Immature natural killer cell (primary cell): ENCODE results near the gene TEX54. TPM values are rescaled to one million over a fixed set of nuclear protein-coding genes. Genes with fewer than 3 reads are reported as not detected.
A peak's percentile ranks its signal among the peaks of the same experiment; 100 is the strongest.

Experiments used
- DNase-seq, 3 donors: peaks; one replicate each; pipeline ENCODE4 v3.0.0; 2022; ENCODE audit warnings: mixed read lengths in 1 of 3
- H3K27ac Mint-ChIP-seq, 6 donors: one replicate each; pipeline ENCODE4 v1.8.0; 2020; ENCODE audit warnings: mixed read lengths in 6 of 6, mild to moderate bottlenecking in 5 of 6, inconsistent platforms in 4 of 6, moderate library complexity in 3 of 6
- H3K27me3 Mint-ChIP-seq, 3 donors: one replicate each; pipeline ENCODE4 v1.8.0; 2020 to 2021; ENCODE audit warnings: low read depth in 3 of 3, mild to moderate bottlenecking in 3 of 3, mixed read lengths in 3 of 3, moderate library complexity in 3 of 3, inconsistent platforms in 1 of 3
- H3K36me3 Mint-ChIP-seq, 3 donors: one replicate each; pipeline ENCODE4 v1.8.0; 2020; ENCODE audit warnings: mixed read lengths in 3 of 3, inconsistent platforms in 2 of 3, mild to moderate bottlenecking in 2 of 3
- H3K4me1 Mint-ChIP-seq, 2 donors: one replicate each; pipeline ENCODE4 v1.8.0; 2020; ENCODE audit warnings: inconsistent platforms in 2 of 2, mild to moderate bottlenecking in 2 of 2, mixed read lengths in 2 of 2, moderate library complexity in 1 of 2
- H3K4me3 Mint-ChIP-seq, 5 donors: one replicate each; pipeline ENCODE4 v1.8.0; 2020; ENCODE audit warnings: mild to moderate bottlenecking in 5 of 5, mixed read lengths in 5 of 5, inconsistent platforms in 3 of 5, moderate library complexity in 3 of 5
- H3K9me3 Mint-ChIP-seq, 6 donors: one replicate each; pipeline ENCODE4 v1.8.0; 2020; ENCODE audit warnings: mild to moderate bottlenecking in 6 of 6, mixed read lengths in 6 of 6, inconsistent platforms in 4 of 6, moderate library complexity in 3 of 6
- polyA plus RNA-seq, 3 donors: library from polyadenylated mRNA; unstranded; fragments of 300-500 nt; fragmentation: Illumina TruSeq; gene quantifications; one replicate each; pipeline ENCODE4 v1.2.3, GENCODE V29; 2021

TEX54 gene
- 1 to 10 TPM in 2 of 3 donors, not detected in 1; 2.0 to 3.1 TPM for polyA plus RNA-seq

DNA sequence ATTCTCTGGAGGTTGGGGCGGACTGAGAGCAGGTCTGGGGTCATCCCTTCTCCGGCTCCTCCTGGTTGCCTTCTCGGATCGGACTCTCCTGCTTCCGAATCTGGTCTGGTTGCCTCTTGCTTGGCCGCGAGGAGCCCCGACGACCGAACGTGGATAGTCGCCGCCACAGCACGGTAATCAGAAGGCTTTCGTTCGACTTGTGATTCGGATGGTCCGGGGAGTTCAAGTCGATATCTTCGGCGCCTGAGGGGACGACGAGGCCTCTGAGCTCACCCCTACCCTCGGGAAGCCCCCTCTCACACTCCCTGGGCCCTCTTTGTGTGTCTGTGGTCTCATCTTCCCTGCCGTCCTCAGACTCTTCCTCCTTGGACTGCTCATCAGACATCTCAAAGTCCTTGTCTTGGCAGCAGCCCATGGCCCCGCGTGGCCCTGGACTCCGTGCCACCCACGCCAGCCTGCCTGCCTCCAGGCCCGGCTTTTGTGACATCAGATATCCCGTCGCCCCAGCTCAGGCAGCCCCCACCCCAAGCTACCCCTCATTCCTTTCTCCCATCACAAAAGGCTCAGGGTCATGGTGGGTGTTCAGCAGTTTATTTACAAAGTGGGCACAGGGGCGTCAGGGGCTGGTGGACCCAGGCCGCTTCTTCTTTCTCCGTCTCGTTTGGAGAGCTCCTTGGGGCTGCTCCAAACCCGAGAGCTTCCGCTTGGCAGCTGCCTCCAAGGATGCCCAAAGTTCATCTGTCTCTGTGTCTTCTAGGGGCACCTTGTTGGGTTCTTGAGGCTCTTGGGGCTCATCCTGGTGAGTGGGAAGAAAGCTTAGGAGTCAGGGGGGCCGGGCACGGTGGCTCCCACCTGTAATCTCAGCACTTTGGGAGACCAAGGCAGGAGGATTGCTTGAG, at the start of gene TEX54:
TEX54 (minus strand) TSS at position 506 of the 899 bp plus-strand sequence.
- peaks cover 5 to 10% (median 8%) of the 10 kb centered on the region in 3 donors for H3K27me3 Mint-ChIP-seq
- H3K36me3 Mint-ChIP-seq, result peaks cover 2 to 15% (median 4%) of the 10 kb centered on the region in 3 donors
- peak within 1 kb of the TSS; percentile 95 to 100 (median 98) for H3K27ac Mint-ChIP-seq
- H3K4me1 Mint-ChIP-seq, result peaks cover 34 to 51% of the 10 kb centered on the region in 2 donors
- no peak for DNase-seq
- peak within 1 kb of the TSS; percentile 93 to 97 (median 95) for H3K4me3 Mint-ChIP-seq
- H3K9me3 Mint-ChIP-seq, result no peaks in the 10 kb centered on the region

GRCh38 chr11:62882431-62882749, 49.7 kb upstream of the TEX54 start:
- DNase-seq, result no peak
- Mint-ChIP-seq H3K36me3 (peaks cover 22 to 38% (median 27%) of the 10 kb centered on the region in 3 donors), H3K4me3 (peak overlapping the region; percentile 100), H3K27me3 (peaks cover 7 to 9% (median 8%) of the 10 kb centered on the region in 3 donors), H3K4me1 (peaks cover 47 to 60% of the 10 kb centered on the region in 2 donors), H3K27ac (peak overlapping the region; percentile 95 to 100 (median 99)), H3K9me3 (no peaks in the 10 kb centered on the region)

DNA sequence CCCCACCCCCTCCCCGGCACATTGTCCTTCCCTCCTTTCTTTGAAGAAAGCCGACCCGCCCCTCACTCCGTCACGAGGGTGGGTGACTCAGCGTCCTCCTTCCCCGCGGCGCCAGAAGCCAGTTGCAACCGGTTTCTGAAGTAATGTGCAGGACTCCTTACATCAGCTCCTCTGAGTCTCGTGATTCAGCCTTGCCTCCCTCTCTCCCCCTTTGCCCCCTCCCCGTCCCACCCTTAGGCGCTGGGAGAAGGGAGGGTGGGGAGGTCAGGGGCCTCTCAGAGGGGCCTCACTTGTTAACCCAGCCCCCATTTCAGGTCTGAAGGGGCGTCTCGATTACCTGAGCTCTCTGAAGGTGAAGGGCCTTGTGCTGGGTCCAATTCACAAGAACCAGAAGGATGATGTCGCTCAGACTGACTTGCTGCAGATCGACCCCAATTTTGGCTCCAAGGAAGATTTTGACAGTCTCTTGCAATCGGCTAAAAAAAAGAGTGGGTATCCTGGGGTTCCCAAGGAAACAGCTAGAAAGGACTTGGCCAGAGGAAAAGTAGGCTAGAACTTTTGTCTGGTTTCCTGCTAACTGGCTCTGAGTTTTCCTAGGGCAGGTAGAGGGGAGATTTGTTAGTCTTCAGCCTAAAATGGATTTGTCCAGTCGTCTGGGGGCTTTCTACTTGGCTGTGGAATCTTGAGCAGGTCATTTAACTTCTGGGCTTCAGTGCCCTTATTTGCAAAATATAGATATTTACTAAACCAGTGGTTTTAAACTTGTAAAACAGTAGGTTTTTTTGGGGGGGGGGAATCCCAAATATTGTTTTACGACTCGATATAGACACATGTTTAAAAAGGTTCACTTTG, 49.2 kb upstream of the TEX54 start:
- Mint-ChIP-seq H3K9me3 (no peaks in the 10 kb centered on the region), H3K4me3 (peak overlapping the region; percentile 100), H3K36me3 (peaks cover 22 to 32% (median 23%) of the 10 kb centered on the region in 3 donors), H3K27me3 (peaks cover 7 to 9% (median 8%) of the 10 kb centered on the region in 3 donors), H3K4me1 (peaks cover 47 to 60% of the 10 kb centered on the region in 2 donors), H3K27ac (peak overlapping the region; percentile 95 to 100 (median 99))
- DNase-seq, result peak; percentile 84 to 87 (median 84)

DNA sequence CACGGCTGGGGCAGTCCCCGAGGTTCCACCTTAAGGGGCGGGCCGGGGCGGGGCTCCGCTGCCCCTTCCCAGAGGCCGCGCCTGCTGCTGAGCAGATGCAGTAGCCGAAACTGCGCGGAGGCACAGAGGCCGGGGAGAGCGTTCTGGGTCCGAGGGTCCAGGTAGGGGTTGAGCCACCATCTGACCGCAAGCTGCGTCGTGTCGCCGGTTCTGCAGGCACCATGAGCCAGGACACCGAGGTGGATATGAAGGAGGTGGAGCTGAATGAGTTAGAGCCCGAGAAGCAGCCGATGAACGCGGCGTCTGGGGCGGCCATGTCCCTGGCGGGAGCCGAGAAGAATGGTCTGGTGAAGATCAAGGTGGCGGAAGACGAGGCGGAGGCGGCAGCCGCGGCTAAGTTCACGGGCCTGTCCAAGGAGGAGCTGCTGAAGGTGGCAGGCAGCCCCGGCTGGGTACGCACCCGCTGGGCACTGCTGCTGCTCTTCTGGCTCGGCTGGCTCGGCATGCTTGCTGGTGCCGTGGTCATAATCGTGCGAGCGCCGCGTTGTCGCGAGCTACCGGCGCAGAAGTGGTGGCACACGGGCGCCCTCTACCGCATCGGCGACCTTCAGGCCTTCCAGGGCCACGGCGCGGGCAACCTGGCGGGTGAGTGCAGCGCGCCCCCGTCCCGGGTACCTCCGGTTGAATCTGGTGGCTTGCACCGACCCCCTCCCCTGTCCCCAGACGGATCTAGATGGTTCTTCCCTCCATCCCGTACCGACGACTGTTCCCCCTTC, 48.4 kb upstream of the TEX54 start, which contains the start of gene SLC3A2:
SLC3A2 (plus strand) TSS at position 94 of the 776 bp plus-strand sequence; CDS start at position 222, 128 bp downstream.
- Mint-ChIP-seq H3K4me3 (peak within 1 kb of the TSS; percentile 100), H3K4me1 (peaks cover 47 to 60% of the 10 kb centered on the region in 2 donors), H3K27me3 (peaks cover 7 to 9% (median 8%) of the 10 kb centered on the region in 3 donors), H3K9me3 (no peaks in the 10 kb centered on the region), H3K36me3 (peaks cover 22 to 32% (median 23%) of the 10 kb centered on the region in 3 donors), H3K27ac (peak within 1 kb of the TSS; percentile 95 to 100 (median 99))
- DNase-seq, result peak; percentile 82 to 86 (median 85)

DNA sequence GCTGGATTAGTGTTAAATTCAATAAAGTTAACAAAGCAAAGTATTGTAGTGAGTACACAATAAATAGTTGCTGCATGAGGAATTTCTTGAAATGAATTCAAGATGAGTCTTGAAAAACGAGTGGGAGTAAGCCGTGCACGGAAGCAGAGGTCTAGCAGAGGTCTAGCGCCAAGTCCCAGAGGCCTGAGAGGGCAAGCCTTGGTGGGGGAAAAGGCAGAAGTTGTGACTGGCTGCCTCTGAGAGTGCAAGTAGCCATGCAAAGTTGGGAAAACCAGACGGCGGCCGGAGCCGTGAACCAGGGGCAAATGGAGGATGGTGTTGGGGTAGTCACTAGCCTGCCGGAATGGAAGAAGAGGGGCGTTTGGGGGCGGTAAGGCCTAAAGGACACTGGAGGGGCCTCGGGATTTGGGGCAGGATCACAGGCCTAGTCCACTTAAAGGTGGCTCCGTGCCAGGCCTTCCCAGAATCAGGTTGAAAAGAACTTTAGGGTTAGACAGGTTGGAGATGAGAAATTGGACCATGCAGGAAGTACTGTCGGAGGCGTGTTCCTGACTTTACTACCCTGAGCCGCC, 47.7 kb upstream of the TEX54 start:
- Mint-ChIP-seq H3K4me3 (peak overlapping the region; percentile 100), H3K4me1 (peaks cover 45 to 55% of the 10 kb centered on the region in 2 donors), H3K27me3 (peaks cover 7 to 9% (median 8%) of the 10 kb centered on the region in 3 donors), H3K27ac (peak overlapping the region; percentile 95 to 100 (median 99)), H3K9me3 (no peaks in the 10 kb centered on the region), H3K36me3 (peaks cover 18 to 27% (median 19%) of the 10 kb centered on the region in 3 donors)
- DNase-seq, result no peak

- peak overlapping the region; percentile 51 to 100 (median 100) for H3K4me3 Mint-ChIP-seq
- H3K27me3 Mint-ChIP-seq, result peaks cover 6 to 9% (median 7%) of the 10 kb centered on the region in 3 donors
- H3K9me3 Mint-ChIP-seq, result no peaks in the 10 kb centered on the region
- peaks cover 45 to 48% of the 10 kb centered on the region in 2 donors for H3K4me1 Mint-ChIP-seq
- H3K36me3 Mint-ChIP-seq, result peaks cover 13 to 22% (median 15%) of the 10 kb centered on the region in 3 donors
- no peak for DNase-seq
- peak overlapping the region; percentile 95 to 100 (median 99) for H3K27ac Mint-ChIP-seq
Observed at GRCh38 chr11:62879235-62879978, 46.8 kb upstream of the TEX54 start.

- no peaks in the 10 kb centered on the region for H3K9me3 Mint-ChIP-seq
- DNase-seq, result no peak
- H3K27ac Mint-ChIP-seq, result peak overlapping the region in 2 of 6 donors; percentile 19 to 58
- H3K36me3 Mint-ChIP-seq, result no peaks in the 10 kb centered on the region
- H3K27me3 Mint-ChIP-seq, result peaks cover 2 to 9% (median 4%) of the 10 kb centered on the region in 3 donors
- H3K4me3 Mint-ChIP-seq, result no peak overlapping the region
- peaks cover 18 to 21% of the 10 kb centered on the region in 2 donors for H3K4me1 Mint-ChIP-seq
Observed at GRCh38 chr11:62876712-62877111, 44.1 kb upstream of the TEX54 start.

DNA sequence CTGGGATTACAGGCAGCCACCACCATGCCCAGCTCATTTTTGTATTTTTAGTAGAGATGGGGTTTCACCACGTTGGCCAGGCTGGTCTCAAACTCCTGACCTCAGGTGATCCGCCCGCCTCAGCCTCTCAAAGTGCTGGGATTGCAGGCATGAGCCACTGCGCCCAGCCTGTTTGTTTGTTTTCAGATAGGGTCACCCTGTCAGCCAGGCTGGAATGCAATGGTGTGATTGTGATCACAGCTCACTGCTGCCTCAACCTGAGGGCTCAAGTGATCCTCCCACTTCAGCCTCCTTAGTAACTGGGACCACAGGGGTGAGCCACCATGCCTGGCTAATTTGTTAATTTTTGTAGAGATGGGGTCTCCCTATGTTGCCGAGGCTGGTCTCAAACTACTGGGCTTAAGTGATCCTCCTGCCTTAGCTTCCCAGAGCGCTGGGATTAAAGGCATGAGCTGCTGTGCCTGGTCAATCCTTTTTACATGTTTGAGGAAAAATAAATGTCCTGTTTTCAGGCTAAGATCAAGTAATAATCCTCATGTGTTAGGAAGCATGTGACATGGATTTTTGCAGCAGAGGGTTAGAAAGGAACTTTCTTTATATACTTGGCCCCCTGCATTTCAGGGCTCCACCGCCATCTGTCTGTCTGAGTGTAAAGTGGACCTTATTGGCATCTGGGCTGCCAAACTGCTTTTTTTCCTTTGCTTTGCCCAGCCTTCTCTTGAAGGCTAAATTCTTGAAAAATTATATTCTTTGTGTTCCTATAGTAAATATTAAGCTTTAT, 43.2 kb upstream of the TEX54 start:
- Mint-ChIP-seq H3K9me3 (no peaks in the 10 kb centered on the region), H3K27ac (no peak overlapping the region), H3K36me3 (no peaks in the 10 kb centered on the region), H3K4me1 (peaks cover 13 to 15% of the 10 kb centered on the region in 2 donors), H3K4me3 (no peak overlapping the region), H3K27me3 (peaks cover 2 to 6% (median 2%) of the 10 kb centered on the region in 3 donors)
- no peak for DNase-seq

GRCh38 chr11:62874851-62875250, 42.2 kb upstream of the TEX54 start:
- Mint-ChIP-seq H3K27me3 (no peaks in the 10 kb centered on the region), H3K36me3 (no peaks in the 10 kb centered on the region), H3K4me3 (no peak overlapping the region), H3K27ac (no peak overlapping the region), H3K9me3 (no peaks in the 10 kb centered on the region), H3K4me1 (peaks cover 3 to 4% of the 10 kb centered on the region in 2 donors)
- no peak for DNase-seq

- H3K27ac Mint-ChIP-seq, result no peak overlapping the region
- H3K9me3 Mint-ChIP-seq, result no peaks in the 10 kb centered on the region
- H3K27me3 Mint-ChIP-seq, result no peaks in the 10 kb centered on the region
- peaks cover 4 to 7% of the 10 kb centered on the region in 2 donors for H3K4me1 Mint-ChIP-seq
- H3K36me3 Mint-ChIP-seq, result no peaks in the 10 kb centered on the region
- no peak for DNase-seq
- H3K4me3 Mint-ChIP-seq, result no peak overlapping the region
Observed at GRCh38 chr11:62865635-62866034, 33.0 kb upstream of the TEX54 start.

GRCh38 chr11:62863687-62864335, 31.2 kb upstream of the TEX54 start:
- H3K27me3 Mint-ChIP-seq, result peaks cover 0 to 2% (median 0%) of the 10 kb centered on the region in 3 donors
- DNase-seq, result no peak
- peaks cover 4 to 7% of the 10 kb centered on the region in 2 donors for H3K4me1 Mint-ChIP-seq
- H3K4me3 Mint-ChIP-seq, result no peak overlapping the region
- no peaks in the 10 kb centered on the region for H3K9me3 Mint-ChIP-seq
- H3K36me3 Mint-ChIP-seq, result no peaks in the 10 kb centered on the region
- peak overlapping the region in 1 of 6 donors; percentile 40 for H3K27ac Mint-ChIP-seq
